WTC11 (cell line): ENCODE measurements around the gene MSGN1.

Experiments
- FOXJ3 ChIP-seq: sonication (generic); formaldehyde crosslinking; IDR thresholded peaks from 2 replicates; pipeline ENCODE4 v1.9.0; 2021; ENCODE audit warnings: missing genetic modification reagents, mild to moderate bottlenecking, borderline replicate concordance
- RORB ChIP-seq: fragments of 250-450 bp; sonication (Bioruptor Pico); IDR thresholded peaks from 2 replicates; pipeline ENCODE4 v1.9.0; 2021; ENCODE audit warnings: mild to moderate bottlenecking
- SOX15 ChIP-seq: fragments of 250-450 bp; sonication (Bioruptor Pico); IDR thresholded peaks from 2 replicates; pipeline ENCODE4 v1.9.0; 2021; ENCODE audit warnings: mild to moderate bottlenecking
- TF ChIP-seq, protein P1 (sequence below): fragments of 200-600 bp; IDR thresholded peaks from 2 replicates; pipeline ENCODE4 v1.8.0; 2022; ENCODE audit warnings: antibody characterized with exemption
- TF ChIP-seq, protein P2 (sequence below): sonication (generic); formaldehyde crosslinking; IDR thresholded peaks from 2 replicates; pipeline ENCODE4 v1.8.0; 2023; ENCODE audit warnings: missing genetic modification reagents
- TF ChIP-seq, protein P3 (sequence below): sonication (generic); formaldehyde crosslinking; IDR thresholded peaks from 2 replicates; pipeline ENCODE4 v1.8.1; 2023; ENCODE audit warnings: mild to moderate bottlenecking, missing genetic modification reagents, moderate library complexity
- TF ChIP-seq, protein P4 (sequence below): sonication (generic); formaldehyde crosslinking; IDR thresholded peaks from 2 replicates; pipeline ENCODE4 v1.8.1; 2023; ENCODE audit warnings: mild to moderate bottlenecking, missing genetic modification reagents
- TF ChIP-seq, protein P5 (sequence below): sonication (generic); formaldehyde crosslinking; IDR thresholded peaks from 2 replicates; pipeline ENCODE4 v1.8.0; 2022; ENCODE audit warnings: mild to moderate bottlenecking, missing genetic modification reagents
- TF ChIP-seq, protein P6 (sequence below): sonication (generic); formaldehyde crosslinking; conservative IDR thresholded peaks from 2 replicates; pipeline ENCODE4 v1.8.1; 2023; ENCODE audit warnings: mild to moderate bottlenecking, low read depth, missing genetic modification reagents, moderate library complexity

DNA sequence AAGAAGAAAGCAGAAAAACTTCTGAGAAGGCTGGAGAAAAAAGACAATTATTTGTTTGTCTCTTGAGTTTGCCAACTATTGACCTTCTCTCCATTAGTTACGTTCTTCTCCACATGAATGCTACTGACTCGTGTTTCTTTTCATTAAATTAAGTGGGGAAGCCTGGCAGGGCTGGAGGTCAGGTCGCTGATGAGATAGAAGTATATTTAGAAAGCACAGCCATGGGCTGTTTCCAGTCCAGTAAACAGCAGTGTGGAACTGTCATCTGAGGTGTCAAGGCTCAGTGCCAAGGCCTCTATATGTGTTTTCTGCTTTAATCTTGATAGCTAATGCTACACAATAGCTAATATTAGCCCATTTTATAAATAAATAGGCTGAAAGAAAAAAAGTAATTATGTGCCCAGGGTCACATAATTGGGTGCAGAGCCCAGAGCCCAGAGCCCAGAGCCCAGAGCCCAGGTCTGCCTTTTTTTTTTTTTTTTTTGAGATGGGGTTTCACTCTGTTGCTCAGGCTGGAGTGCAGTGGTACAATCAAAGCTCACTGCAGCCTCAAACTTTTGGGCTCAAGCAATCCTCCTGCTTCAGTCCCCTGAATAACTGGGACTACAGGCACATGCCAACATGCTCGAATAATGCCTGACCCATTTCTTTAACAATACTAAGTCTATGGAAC, 6.3 kb downstream of the MSGN1 start:
- TF ChIP-seq, protein P1, sequence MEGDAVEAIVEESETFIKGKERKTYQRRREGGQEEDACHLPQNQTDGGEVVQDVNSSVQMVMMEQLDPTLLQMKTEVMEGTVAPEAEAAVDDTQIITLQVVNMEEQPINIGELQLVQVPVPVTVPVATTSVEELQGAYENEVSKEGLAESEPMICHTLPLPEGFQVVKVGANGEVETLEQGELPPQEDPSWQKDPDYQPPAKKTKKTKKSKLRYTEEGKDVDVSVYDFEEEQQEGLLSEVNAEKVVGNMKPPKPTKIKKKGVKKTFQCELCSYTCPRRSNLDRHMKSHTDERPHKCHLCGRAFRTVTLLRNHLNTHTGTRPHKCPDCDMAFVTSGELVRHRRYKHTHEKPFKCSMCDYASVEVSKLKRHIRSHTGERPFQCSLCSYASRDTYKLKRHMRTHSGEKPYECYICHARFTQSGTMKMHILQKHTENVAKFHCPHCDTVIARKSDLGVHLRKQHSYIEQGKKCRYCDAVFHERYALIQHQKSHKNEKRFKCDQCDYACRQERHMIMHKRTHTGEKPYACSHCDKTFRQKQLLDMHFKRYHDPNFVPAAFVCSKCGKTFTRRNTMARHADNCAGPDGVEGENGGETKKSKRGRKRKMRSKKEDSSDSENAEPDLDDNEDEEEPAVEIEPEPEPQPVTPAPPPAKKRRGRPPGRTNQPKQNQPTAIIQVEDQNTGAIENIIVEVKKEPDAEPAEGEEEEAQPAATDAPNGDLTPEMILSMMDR: no peak
- TF ChIP-seq RORB (CRISPR knock-in tag) (no peak), FOXJ3 (CRISPR knock-in tag) (no peak), SOX15 (CRISPR knock-in tag) (no peak)
- TF ChIP-seq, protein P2, sequence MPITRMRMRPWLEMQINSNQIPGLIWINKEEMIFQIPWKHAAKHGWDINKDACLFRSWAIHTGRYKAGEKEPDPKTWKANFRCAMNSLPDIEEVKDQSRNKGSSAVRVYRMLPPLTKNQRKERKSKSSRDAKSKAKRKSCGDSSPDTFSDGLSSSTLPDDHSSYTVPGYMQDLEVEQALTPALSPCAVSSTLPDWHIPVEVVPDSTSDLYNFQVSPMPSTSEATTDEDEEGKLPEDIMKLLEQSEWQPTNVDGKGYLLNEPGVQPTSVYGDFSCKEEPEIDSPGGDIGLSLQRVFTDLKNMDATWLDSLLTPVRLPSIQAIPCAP (CRISPR knock-in tag): no peak
- TF ChIP-seq, protein P3, sequence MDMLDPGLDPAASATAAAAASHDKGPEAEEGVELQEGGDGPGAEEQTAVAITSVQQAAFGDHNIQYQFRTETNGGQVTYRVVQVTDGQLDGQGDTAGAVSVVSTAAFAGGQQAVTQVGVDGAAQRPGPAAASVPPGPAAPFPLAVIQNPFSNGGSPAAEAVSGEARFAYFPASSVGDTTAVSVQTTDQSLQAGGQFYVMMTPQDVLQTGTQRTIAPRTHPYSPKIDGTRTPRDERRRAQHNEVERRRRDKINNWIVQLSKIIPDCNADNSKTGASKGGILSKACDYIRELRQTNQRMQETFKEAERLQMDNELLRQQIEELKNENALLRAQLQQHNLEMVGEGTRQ: no peak
- TF ChIP-seq, protein P4, sequence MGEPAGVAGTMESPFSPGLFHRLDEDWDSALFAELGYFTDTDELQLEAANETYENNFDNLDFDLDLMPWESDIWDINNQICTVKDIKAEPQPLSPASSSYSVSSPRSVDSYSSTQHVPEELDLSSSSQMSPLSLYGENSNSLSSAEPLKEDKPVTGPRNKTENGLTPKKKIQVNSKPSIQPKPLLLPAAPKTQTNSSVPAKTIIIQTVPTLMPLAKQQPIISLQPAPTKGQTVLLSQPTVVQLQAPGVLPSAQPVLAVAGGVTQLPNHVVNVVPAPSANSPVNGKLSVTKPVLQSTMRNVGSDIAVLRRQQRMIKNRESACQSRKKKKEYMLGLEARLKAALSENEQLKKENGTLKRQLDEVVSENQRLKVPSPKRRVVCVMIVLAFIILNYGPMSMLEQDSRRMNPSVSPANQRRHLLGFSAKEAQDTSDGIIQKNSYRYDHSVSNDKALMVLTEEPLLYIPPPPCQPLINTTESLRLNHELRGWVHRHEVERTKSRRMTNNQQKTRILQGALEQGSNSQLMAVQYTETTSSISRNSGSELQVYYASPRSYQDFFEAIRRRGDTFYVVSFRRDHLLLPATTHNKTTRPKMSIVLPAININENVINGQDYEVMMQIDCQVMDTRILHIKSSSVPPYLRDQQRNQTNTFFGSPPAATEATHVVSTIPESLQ (CRISPR knock-in tag): no peak
- TF ChIP-seq, protein P5, sequence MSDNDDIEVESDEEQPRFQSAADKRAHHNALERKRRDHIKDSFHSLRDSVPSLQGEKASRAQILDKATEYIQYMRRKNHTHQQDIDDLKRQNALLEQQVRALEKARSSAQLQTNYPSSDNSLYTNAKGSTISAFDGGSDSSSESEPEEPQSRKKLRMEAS: no peak
- TF ChIP-seq, protein P6, sequence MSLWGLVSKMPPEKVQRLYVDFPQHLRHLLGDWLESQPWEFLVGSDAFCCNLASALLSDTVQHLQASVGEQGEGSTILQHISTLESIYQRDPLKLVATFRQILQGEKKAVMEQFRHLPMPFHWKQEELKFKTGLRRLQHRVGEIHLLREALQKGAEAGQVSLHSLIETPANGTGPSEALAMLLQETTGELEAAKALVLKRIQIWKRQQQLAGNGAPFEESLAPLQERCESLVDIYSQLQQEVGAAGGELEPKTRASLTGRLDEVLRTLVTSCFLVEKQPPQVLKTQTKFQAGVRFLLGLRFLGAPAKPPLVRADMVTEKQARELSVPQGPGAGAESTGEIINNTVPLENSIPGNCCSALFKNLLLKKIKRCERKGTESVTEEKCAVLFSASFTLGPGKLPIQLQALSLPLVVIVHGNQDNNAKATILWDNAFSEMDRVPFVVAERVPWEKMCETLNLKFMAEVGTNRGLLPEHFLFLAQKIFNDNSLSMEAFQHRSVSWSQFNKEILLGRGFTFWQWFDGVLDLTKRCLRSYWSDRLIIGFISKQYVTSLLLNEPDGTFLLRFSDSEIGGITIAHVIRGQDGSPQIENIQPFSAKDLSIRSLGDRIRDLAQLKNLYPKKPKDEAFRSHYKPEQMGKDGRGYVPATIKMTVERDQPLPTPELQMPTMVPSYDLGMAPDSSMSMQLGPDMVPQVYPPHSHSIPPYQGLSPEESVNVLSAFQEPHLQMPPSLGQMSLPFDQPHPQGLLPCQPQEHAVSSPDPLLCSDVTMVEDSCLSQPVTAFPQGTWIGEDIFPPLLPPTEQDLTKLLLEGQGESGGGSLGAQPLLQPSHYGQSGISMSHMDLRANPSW (CRISPR knock-in tag): no peak
